IMR-90 (cell line): ENCODE data around the gene RPL41. TPM values are rescaled to one million over a fixed set of nuclear protein-coding genes. Genes with fewer than 3 reads are reported as not detected.

Experiments
- ATAC-seq: fragments of 200-7000 bp; cut with Tn5 transposase; 2 replicates; pipeline ENCODE4 v1.9.1; 2020; ENCODE audit warnings: low read depth, mild to moderate bottlenecking, moderate library complexity
- BruUV-seq: library from RNA; stranded (reverse); fragments of 400-500 nt; replicated peaks from 2 replicates; lab custom pipeline; 2021; lab: Mats Ljungman, UMichigan
- CTCF ChIA-PET: fragments of 300-600 bp; formaldehyde crosslinking; extraction: SDS; loops from one replicate; lab custom pipeline; 2021; ENCODE audit warnings: antibody characterized with exemption; lab: Yijun Ruan, JAX
- POLR2A ChIA-PET: fragments of 300-600 bp; sonication (Branson Sonifier 250); formaldehyde crosslinking; loops from one replicate; lab custom pipeline; 2022; ENCODE audit warnings: antibody characterized with exemption; ENCODE audit not compliant: unreplicated experiment; lab: Charles Lee
- DNase-seq: peaks from one replicate; pipeline ENCODE4 v3.0.0; 2013
- H2AFZ ChIP-seq: replicated peaks from 2 replicates; pipeline ENCODE3; 2013; ENCODE audit warnings: low read length, mild to moderate bottlenecking; ENCODE audit not compliant: poor library complexity
- H2AK5ac ChIP-seq: 2 replicates; pipeline ENCODE4 v1.6.1; 2013; ENCODE audit warnings: low read depth, low read length, inconsistent platforms
- H2AK9ac ChIP-seq: replicated peaks from 2 replicates; pipeline ENCODE3; 2013; ENCODE audit warnings: mild to moderate bottlenecking, low read depth, low read length, moderate library complexity; ENCODE audit not compliant: poor library complexity
- H2BK120ac ChIP-seq: 2 replicates; pipeline ENCODE4 v1.6.1; 2013; ENCODE audit warnings: low read depth, low read length, inconsistent platforms
- H2BK15ac ChIP-seq: 3 replicates; pipeline ENCODE4 v1.6.1; 2013; ENCODE audit warnings: low read depth, low read length, inconsistent platforms
- H2BK20ac ChIP-seq: 2 replicates; pipeline ENCODE4 v1.6.1; 2013; ENCODE audit warnings: low read depth, mild to moderate bottlenecking, inconsistent platforms, low read length, moderate library complexity
- H2BK5ac ChIP-seq: 2 replicates; pipeline ENCODE4 v1.6.1; 2013; ENCODE audit warnings: mild to moderate bottlenecking, low read depth, low read length, inconsistent platforms; ENCODE audit not compliant: poor library complexity, severe bottlenecking
- H3K14ac ChIP-seq: replicated peaks from 2 replicates; pipeline ENCODE4 v1.6.1; 2013; ENCODE audit warnings: low read depth, low read length, inconsistent platforms
- H3K18ac ChIP-seq: 2 replicates; pipeline ENCODE4 v1.6.1; 2013; ENCODE audit warnings: low read depth, low read length, control low read depth
- H3K23ac ChIP-seq: 2 replicates; pipeline ENCODE4 v1.6.1; 2013; ENCODE audit warnings: low read depth, low read length, inconsistent platforms
- H3K27ac ChIP-seq: 2 replicates; pipeline ENCODE4 v1.5.1; 2013; ENCODE audit warnings: mild to moderate bottlenecking, control low read depth, low read length; ENCODE audit not compliant: insufficient read depth
- H3K27me3 ChIP-seq: 2 replicates; pipeline ENCODE4 v1.6.1; 2013; ENCODE audit warnings: low read length; ENCODE audit not compliant: control insufficient read depth, insufficient read depth
- H3K36me3 ChIP-seq: 2 replicates; pipeline ENCODE4 v1.6.1; 2013; ENCODE audit warnings: low read length, mixed read lengths; ENCODE audit not compliant: control insufficient read depth, insufficient read depth
- H3K4ac ChIP-seq: 2 replicates; pipeline ENCODE4 v1.6.1; 2013; ENCODE audit warnings: low read depth, low read length, inconsistent platforms
- H3K4me1 ChIP-seq: 2 replicates; pipeline ENCODE4 v1.6.1; 2013; ENCODE audit warnings: low read length, mixed read lengths; ENCODE audit not compliant: control insufficient read depth, insufficient read depth
- H3K4me2 ChIP-seq: 2 replicates; pipeline ENCODE4 v1.6.1; 2013; ENCODE audit warnings: low read depth, mild to moderate bottlenecking, control low read depth, low read length, moderate library complexity
- H3K4me3 ChIP-seq: 2 replicates; pipeline ENCODE4 v1.5.1; 2013; ENCODE audit warnings: low read depth, mild to moderate bottlenecking, control low read depth, low read length, moderate library complexity; ENCODE audit not compliant: insufficient read depth
- H3K56ac ChIP-seq: 2 replicates; pipeline ENCODE4 v1.6.1; 2013; ENCODE audit warnings: low read length, inconsistent platforms; ENCODE audit not compliant: insufficient read depth; ENCODE audit errors: extremely low read depth
- H3K79me1 ChIP-seq, 2 experiments: 2 replicates each; pipeline ENCODE4 v1.6.1; 2013; ENCODE audit warnings: low read length in 2 of 2, inconsistent platforms in 1 of 2, low read depth in 1 of 2
- H3K9ac ChIP-seq: 2 replicates; pipeline ENCODE4 v1.6.1; 2013; ENCODE audit warnings: low read depth, low read length, control low read depth
- H3K9me1 ChIP-seq: 2 replicates; pipeline ENCODE4 v1.6.1; 2013; ENCODE audit warnings: low read length, inconsistent platforms; ENCODE audit not compliant: insufficient read depth
- H3K9me3 ChIP-seq: 2 replicates; pipeline ENCODE4 v1.6.1; 2013; ENCODE audit warnings: low read length; ENCODE audit not compliant: control insufficient read depth, insufficient read depth
- H4K20me1 ChIP-seq: 2 replicates; pipeline ENCODE4 v1.6.1; 2013; ENCODE audit warnings: low read length, inconsistent platforms; ENCODE audit not compliant: insufficient read depth
- H4K5ac ChIP-seq: 2 replicates; pipeline ENCODE4 v1.6.1; 2013; ENCODE audit warnings: mild to moderate bottlenecking, low read depth, low read length, control low read depth
- H4K8ac ChIP-seq, 2 experiments: 2 replicates each; pipeline ENCODE4 v1.6.1; 2013; ENCODE audit warnings: low read depth in 2 of 2, low read length in 2 of 2, control low read depth in 1 of 2, inconsistent platforms in 1 of 2
- H4K91ac ChIP-seq: 2 replicates; pipeline ENCODE4 v1.6.1; 2013; ENCODE audit warnings: low read depth, low read length, inconsistent platforms; ENCODE audit not compliant: insufficient read depth
- BHLHE40 ChIP-seq: fragments of 150-350 bp; IDR thresholded peaks from 2 replicates; pipeline ENCODE4 v1.6.1; 2016; ENCODE audit warnings: mild to moderate bottlenecking, low read depth, low read length
- CEBPB ChIP-seq: IDR thresholded peaks from 2 replicates; pipeline ENCODE4 v1.6.1; 2012; ENCODE audit warnings: low read depth, low read length, improper control_type of control experiment
- CHD1 ChIP-seq: IDR thresholded peaks from 2 replicates; pipeline ENCODE4 v1.6.1; 2012; ENCODE audit warnings: low read depth, low read length, improper control_type of control experiment
- CTCF ChIP-seq: conservative IDR thresholded peaks from 2 replicates; pipeline ENCODE4 v1.5.1; 2012; ENCODE audit warnings: mild to moderate bottlenecking, low read depth, low read length, improper control_type of control experiment
- ELK1 ChIP-seq: fragments of 150-350 bp; IDR thresholded peaks from 2 replicates; pipeline ENCODE4 v1.6.1; 2016; ENCODE audit warnings: low read depth, mild to moderate bottlenecking, low read length, moderate library complexity, borderline replicate concordance
- FOS ChIP-seq: fragments of 150-350 bp; IDR thresholded peaks from 2 replicates; pipeline ENCODE4 v1.6.1; 2016; ENCODE audit warnings: low read depth, low read length
- MAFK ChIP-seq: IDR thresholded peaks from 2 replicates; pipeline ENCODE4 v1.6.1; 2012; ENCODE audit warnings: low read depth, low read length, improper control_type of control experiment
- MAZ ChIP-seq: IDR thresholded peaks from 2 replicates; pipeline ENCODE4 v1.6.1; 2012; ENCODE audit warnings: low read depth, mild to moderate bottlenecking, low read length, improper control_type of control experiment, moderate library complexity, borderline replicate concordance
- MXI1 ChIP-seq: IDR thresholded peaks from 2 replicates; pipeline ENCODE4 v1.6.1; 2012; ENCODE audit warnings: low read depth, mild to moderate bottlenecking, low read length, moderate library complexity, borderline replicate concordance
- NFE2L2 ChIP-seq: fragments of 150-350 bp; IDR thresholded peaks from 2 replicates; pipeline ENCODE4 v1.6.1; 2016; ENCODE audit warnings: low read depth, mild to moderate bottlenecking, low read length
- POLR2A ChIP-seq: IDR thresholded peaks from 2 replicates; pipeline ENCODE4 v1.6.1; 2012; ENCODE audit warnings: mild to moderate bottlenecking, low read depth, low read length
- RAD21 ChIP-seq: IDR thresholded peaks from 2 replicates; pipeline ENCODE4 v1.6.1; 2012; ENCODE audit warnings: low read length, improper control_type of control experiment
- RFX5 ChIP-seq: IDR thresholded peaks from 2 replicates; pipeline ENCODE4 v1.8.0; 2012; ENCODE audit warnings: low read depth, mild to moderate bottlenecking, low read length, moderate library complexity
- SMC3 ChIP-seq: fragments of 150-350 bp; IDR thresholded peaks from 2 replicates; pipeline ENCODE4 v1.6.1; 2016; ENCODE audit warnings: low read depth, mild to moderate bottlenecking, antibody characterized with exemption, low read length, moderate library complexity
- USF2 ChIP-seq: fragments of 150-350 bp; IDR thresholded peaks from 2 replicates; pipeline ENCODE4 v1.6.1; 2017; ENCODE audit warnings: mild to moderate bottlenecking, antibody characterized with exemption, low read length, low read depth
- WGBS, 2 experiments: methylation state at CpG; one replicate each; pipeline versions ENCODE4 v1.1.5 to v1.1.7; 2013; ENCODE audit warnings: missing lambda C conversion rate in 2 of 2; ENCODE audit not compliant: insufficient read length in 1 of 2; ENCODE audit errors: extremely low coverage in 2 of 2; 5-methylcytosine and 5-hydroxymethylcytosine counted together
- dilution Hi-C: fragments of 300-500 bp; cut with HindIII; formaldehyde crosslinking; loops from one replicate; pipeline ENCODE4 v1.14.3; 2018; ENCODE audit warnings: low sequenced_read_pairs; ENCODE audit not compliant: unreplicated experiment
- in situ Hi-C: fragments of 300-500 bp; cut with MboI; formaldehyde crosslinking; loops from 3 replicates; pipeline ENCODE4 v1.14.3; 2019; ENCODE audit warnings: low sequenced_read_pairs, inconsistent platforms, mixed read lengths
- intact Hi-C: fragments of 100-400 bp; cut with micrococcal nuclease; formaldehyde crosslinking; loops from 2 replicates; pipeline ENCODE4 v1.10.0; 2022
- polyA plus RNA-seq, 3 experiments: library from polyadenylated mRNA; depleted of rRNA; stranded (reverse); fragments of >200 nt; gene quantifications; 2 replicates each; pipeline ENCODE4 v1.2.3, GENCODE V29; 2012; ENCODE audit warnings: low replicate concordance in 1 of 3
- total RNA-seq: library from RNA; depleted of rRNA; stranded (reverse); fragments of >200 nt; gene quantifications from 2 replicates; pipeline ENCODE4 v1.2.3, GENCODE V29; 2012

RPL41 gene
- total and polyA plus RNA-seq, 2 of the 4 experiments (the other 2 are of a cell fraction): 1,119 to 9,394 TPM

- Histone ChIP-seq H3K4me3 (no peak overlapping the region), H2BK20ac (no peak overlapping the region), H3K79me1 (peaks cover 13 to 70% of the 10 kb centered on the region in 2 experiments), H4K20me1 (peaks cover 7% of the 10 kb centered on the region), H3K36me3 (peaks cover 16% of the 10 kb centered on the region), H3K14ac (no peak overlapping the region), H3K9ac (no peak overlapping the region), H2AK9ac (peak overlapping the region; percentile 77), H3K18ac (no peak overlapping the region), H4K8ac (no peak overlapping the region), H2BK120ac (no peak overlapping the region), H3K56ac (no peak overlapping the region), H3K4me1 (peaks cover 8% of the 10 kb centered on the region), H3K9me1 (no peaks in the 10 kb centered on the region), H2AK5ac (no peak overlapping the region), H2BK5ac (no peak overlapping the region), H3K27me3 (no peaks in the 10 kb centered on the region), H3K27ac (no peak overlapping the region), H3K23ac (no peak overlapping the region), H3K4ac (no peak overlapping the region), H4K91ac (no peak overlapping the region), H3K4me2 (no peak overlapping the region), H3K9me3 (no peaks in the 10 kb centered on the region), H2BK15ac (no peak overlapping the region), H2AFZ (no peak overlapping the region), H4K5ac (no peak overlapping the region)
- 98% methylated on average over 4 of the region's 11 CpGs; no CpG with 5 or more reads in 1 of the 2 experiments for WGBS, 2 experiments
- intact Hi-C loops: no loop called here
- DNase-seq (no peak), ATAC-seq (no peak)
- in situ Hi-C loops: no loop called here
- ChIA-PET POLR2A (no interaction called here), CTCF (interaction anchor here (0.6 kb wide), 1 partner anchor 26 kb away, joined by 5 read pairs; no protein-coding TSS in a partner anchor)
- BruUV-seq: no TSS peak
- TF ChIP-seq MXI1 (no peak), ELK1 (no peak), BHLHE40 (no peak), SMC3 (no peak), POLR2A (no peak), RAD21 (no peak), RFX5 (no peak), MAFK (no peak), MAZ (no peak), CHD1 (no peak), FOS (no peak), USF2 (no peak), CTCF (no peak), NFE2L2 (no peak), CEBPB (no peak)
- dilution Hi-C loops: no loop called here
Observed at GRCh38 chr12:56121204-56121870, 4.9 kb downstream of the RPL41 start.
